K562 (cell line): Measurements from ENCODE around the gene NFATC3. TPM values are rescaled to one million over a fixed set of nuclear protein-coding genes. Genes with fewer than 3 reads are reported as not detected.
A peak's percentile ranks its signal among the peaks of the same experiment; 100 is the strongest.

Experiments used
- ASH1L ChIP-seq: fragments of 450-650 bp; IDR thresholded peaks from 2 replicates; pipeline ENCODE4 v1.6.1; 2018; ENCODE audit warnings: borderline replicate concordance, mild to moderate bottlenecking, low read depth; ENCODE audit not compliant: partially characterized antibody
- CBFA2T2 ChIP-seq: fragments of 450-650 bp; conservative IDR thresholded peaks from 2 replicates; pipeline ENCODE4 v1.6.1; 2017; ENCODE audit warnings: mild to moderate bottlenecking
- CHCHD3 ChIP-seq: fragments of 250-450 bp; sonication (Bioruptor Pico); IDR thresholded peaks from 2 replicates; pipeline ENCODE4 v2.1.2; 2022; ENCODE audit warnings: mild to moderate bottlenecking
- CREB3 ChIP-seq: fragments of 450-650 bp; conservative IDR thresholded peaks from 2 replicates; pipeline ENCODE4 v1.6.1; 2016; ENCODE audit warnings: missing genetic modification characterization, low read depth, mild to moderate bottlenecking, missing compliant biosample characterization, moderate library complexity
- ESRRB ChIP-seq: fragments of 250-450 bp; sonication (Bioruptor Pico); IDR thresholded peaks from 2 replicates; pipeline ENCODE4 v1.5.0; 2020; ENCODE audit warnings: mild to moderate bottlenecking, moderate library complexity, borderline replicate concordance
- FOXA1 ChIP-seq: fragments of 450-650 bp; IDR thresholded peaks from 2 replicates; pipeline ENCODE4 v1.6.1; 2016; ENCODE audit warnings: mild to moderate bottlenecking, borderline replicate concordance
- GTF2B ChIP-seq: IDR thresholded peaks from 2 replicates; pipeline ENCODE4 v1.6.1; 2011; ENCODE audit not compliant: insufficient read length; ENCODE audit errors: extremely low read depth
- HDGF ChIP-seq: fragments of 450-650 bp; IDR thresholded peaks from 2 replicates; pipeline ENCODE4 v1.6.1; 2016
- KDM5B ChIP-seq: fragments of 200-600 bp; sonication (generic); IDR thresholded peaks from 2 replicates; pipeline ENCODE4 v1.6.1; 2012; ENCODE audit warnings: low read depth, mild to moderate bottlenecking, moderate library complexity, low read length, control low read depth, inconsistent platforms; ENCODE audit not compliant: insufficient replicate concordance
- MNT ChIP-seq, 2 experiments: fragments of 450-650 bp; conservative IDR thresholded peaks; 2 replicates each; pipeline ENCODE4 v1.6.1; 2017; ENCODE audit warnings: mild to moderate bottlenecking in 2 of 2, moderate library complexity in 2 of 2
- PKNOX1 ChIP-seq: fragments of 450-650 bp; IDR thresholded peaks from 2 replicates; pipeline ENCODE4 v1.6.1; 2016
- PTBP1 ChIP-seq: fragments of 200-400 bp; formaldehyde crosslinking; IDR thresholded peaks from 2 replicates; pipeline ENCODE4 v1.6.1; 2017; ENCODE audit warnings: low read depth, low read length
- SMAD4 ChIP-seq: fragments of 250-450 bp; sonication (Bioruptor Pico); conservative IDR thresholded peaks from 2 replicates; pipeline ENCODE4 v1.8.0; 2021; ENCODE audit warnings: inconsistent platforms, mild to moderate bottlenecking, moderate library complexity
- SP1 ChIP-seq: sonication (generic); formaldehyde crosslinking; IDR thresholded peaks from 2 replicates; pipeline ENCODE4 v1.8.1; 2022; ENCODE audit warnings: mild to moderate bottlenecking, missing genetic modification reagents
- THRAP3 ChIP-seq: fragments of 450-650 bp; IDR thresholded peaks from 2 replicates; pipeline ENCODE4 v1.6.1; 2016; ENCODE audit warnings: mild to moderate bottlenecking, inconsistent platforms, borderline replicate concordance
- TOE1 ChIP-seq, 2 experiments: fragments of 450-650 bp in 1 of 2; sonication (generic) in 1 of 2; formaldehyde crosslinking in 1 of 2; IDR thresholded peaks; 2 replicates each; pipeline versions ENCODE4 v1.7.1 to v1.8.0; 2016 to 2022; ENCODE audit warnings: borderline replicate concordance in 2 of 2, mild to moderate bottlenecking in 2 of 2, antibody characterized with exemption in 1 of 2, inconsistent platforms in 1 of 2, low read depth in 1 of 2, missing genetic modification reagents in 1 of 2, moderate library complexity in 1 of 2
- ZBTB2 ChIP-seq: fragments of 450-650 bp; IDR thresholded peaks from 2 replicates; pipeline ENCODE4 v1.6.1; 2016; ENCODE audit warnings: antibody characterized with exemption
- ZNF280B ChIP-seq: fragments of 250-450 bp; sonication (Bioruptor Pico); IDR thresholded peaks from 2 replicates; pipeline ENCODE4 v1.5.1; 2021; ENCODE audit warnings: mild to moderate bottlenecking
- polyA plus RNA-seq, 8 experiments: library from polyadenylated mRNA; depleted of rRNA in 4 of 8; stranded (reverse) in 5 of 8; unstranded in 3 of 8; fragments of >200 nt; fragmentation: Nextera tagmentation in 2 of 8; fragmentation: Illumina TruSeq in 1 of 8; extraction: Ambion mirVana in 2 of 8; extraction: Trizol in 1 of 8; gene quantifications; 2 replicates each; pipeline versions ENCODE4 v1.2.1 to v1.2.3, GENCODE V29; 2011 to 2014; ENCODE audit warnings: inconsistent platforms in 1 of 8, missing spikeins in 1 of 8
- total RNA-seq, 7 experiments: library from RNA; depleted of rRNA in 6 of 7; stranded (reverse); fragments of >200 nt in 6 of 7; fragmentation: Illumina TruSeq in 2 of 7; extraction: Trizol in 2 of 7; gene quantifications; 2 replicates each; pipeline versions ENCODE4 v1.2.1 to v1.2.3, GENCODE V29; 2011 to 2021; ENCODE audit warnings: low replicate concordance in 1 of 7

Gene NFATC3
- total and polyA plus RNA-seq, 9 of the 15 experiments (the other 6 are each of a cell fraction or from before 2014, with no cell fraction given), result 15.7 to 98.4 (median 59.4) TPM

GRCh38 chr16:68079626-68080344, 5.4 kb upstream of the NFATC3 start (continued):
- TF ChIP-seq ASH1L (no peak), SMAD4 (CRISPR knock-in tag) (peak; percentile 91), PTBP1 (no peak), CREB3 (peak; percentile 65), TOE1 (IDR thresholded peaks at IDR 0.05; ENCODE audit: borderline replicate concordance) (no peak; the same call in 1 of the 2 replicates), TOE1 (CRISPR knock-in tag; IDR thresholded peaks at IDR 0.05; ENCODE audit: borderline replicate concordance, low read depth) (no peak), ZBTB2 (peak; percentile 66), SP1 (CRISPR knock-in tag) (peak; percentile 86), GTF2B (no peak), CHCHD3 (no peak), PKNOX1 (peak; percentile 31), HDGF (no peak), KDM5B (peak; percentile 83), CBFA2T2 (peak; percentile 42), ESRRB (CRISPR knock-in tag) (no peak), FOXA1 (no peak), ZNF280B (no peak), MNT (conservative IDR thresholded peaks at IDR 0.05) (peak; percentile 78 to 90), THRAP3 (no peak)
